Upper lobe of left lung (tissue), 4 donors: ENCODE results near the gene NKX6-2.

ENCODE experiments used
- POLR2A ChIP-seq, 4 donors: fragments of 450-650 bp; IDR thresholded peaks; one replicate each; pipeline ENCODE4 v1.5.1; 2016 to 2017; ENCODE audit warnings: antibody characterized with exemption in 4 of 4, mild to moderate bottlenecking in 2 of 4
- POLR2AphosphoS5 ChIP-seq, 2 donors: sonication (generic); formaldehyde crosslinking; IDR thresholded peaks; one replicate each; pipeline ENCODE4 v1.5.1; 2017; ENCODE audit warnings: antibody characterized with exemption in 2 of 2
- TF ChIP-seq, protein P1 (sequence below), 6 experiments: fragments of 450-650 bp in 4 of 6; fragments of 200-600 bp in 2 of 6; sonication (generic) in 2 of 6; IDR thresholded peaks; one replicate each; pipeline ENCODE4 v1.5.1; 2016 to 2019; ENCODE audit warnings: antibody characterized with exemption in 6 of 6

DNA sequence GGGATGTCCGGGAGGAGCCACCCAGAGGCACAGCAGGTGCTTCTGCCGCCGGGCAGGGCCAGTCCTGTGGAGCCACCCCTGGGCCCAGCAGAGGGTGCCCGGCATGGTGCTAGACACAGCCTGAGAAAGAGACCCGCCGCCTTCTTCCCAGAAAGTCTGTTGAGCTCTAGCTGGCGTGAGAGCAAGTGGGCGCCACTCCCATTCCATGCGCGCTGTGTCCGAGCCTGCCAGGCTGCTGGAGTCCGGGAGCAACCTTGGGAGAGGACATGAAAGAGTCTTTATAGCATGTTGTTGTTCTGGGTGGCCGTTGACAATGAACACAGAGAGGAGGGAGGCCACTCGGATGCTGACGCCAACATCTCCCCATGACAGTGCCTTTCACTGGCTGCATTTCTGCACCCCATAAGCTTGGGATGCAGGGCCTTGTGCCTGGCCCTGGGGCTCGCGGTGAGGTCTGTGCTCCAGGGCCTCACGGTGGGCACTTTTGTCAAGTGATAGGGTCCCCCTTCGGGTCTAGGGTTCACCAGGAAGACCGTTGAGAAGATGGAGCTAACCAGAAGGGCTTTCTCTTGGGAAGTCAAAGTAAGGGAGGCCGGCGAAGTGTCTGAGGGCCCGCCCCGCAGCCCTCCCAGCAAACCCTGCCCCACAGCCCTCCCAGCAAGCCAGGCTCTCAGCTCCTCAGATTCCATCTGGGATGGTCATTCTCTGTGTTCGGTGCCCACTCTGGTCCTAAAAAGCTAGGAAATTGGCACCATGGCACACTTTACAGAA, 47.3 kb downstream of the NKX6-2 start:
- TF ChIP-seq, protein P1, sequence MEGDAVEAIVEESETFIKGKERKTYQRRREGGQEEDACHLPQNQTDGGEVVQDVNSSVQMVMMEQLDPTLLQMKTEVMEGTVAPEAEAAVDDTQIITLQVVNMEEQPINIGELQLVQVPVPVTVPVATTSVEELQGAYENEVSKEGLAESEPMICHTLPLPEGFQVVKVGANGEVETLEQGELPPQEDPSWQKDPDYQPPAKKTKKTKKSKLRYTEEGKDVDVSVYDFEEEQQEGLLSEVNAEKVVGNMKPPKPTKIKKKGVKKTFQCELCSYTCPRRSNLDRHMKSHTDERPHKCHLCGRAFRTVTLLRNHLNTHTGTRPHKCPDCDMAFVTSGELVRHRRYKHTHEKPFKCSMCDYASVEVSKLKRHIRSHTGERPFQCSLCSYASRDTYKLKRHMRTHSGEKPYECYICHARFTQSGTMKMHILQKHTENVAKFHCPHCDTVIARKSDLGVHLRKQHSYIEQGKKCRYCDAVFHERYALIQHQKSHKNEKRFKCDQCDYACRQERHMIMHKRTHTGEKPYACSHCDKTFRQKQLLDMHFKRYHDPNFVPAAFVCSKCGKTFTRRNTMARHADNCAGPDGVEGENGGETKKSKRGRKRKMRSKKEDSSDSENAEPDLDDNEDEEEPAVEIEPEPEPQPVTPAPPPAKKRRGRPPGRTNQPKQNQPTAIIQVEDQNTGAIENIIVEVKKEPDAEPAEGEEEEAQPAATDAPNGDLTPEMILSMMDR (IDR thresholded peaks at IDR 0.05): no peak
- no peak for TF ChIP-seq POLR2AphosphoS5 (IDR thresholded peaks at IDR 0.05)
- no peak for TF ChIP-seq POLR2A (IDR thresholded peaks at IDR 0.05)
